ENCODE measurements around the gene CAMTA2. TPM values are rescaled to one million over a fixed set of nuclear protein-coding genes. Genes with fewer than 3 reads are reported as not detected.

The CAMTA2 gene
- total RNA-seq, 6 experiments from 2014 or later, result 15.3 to 21.1 (median 17.7) TPM

GRCh38 chr17:4946312-4946976, 41.0 kb downstream of the CAMTA2 start:
- Histone ChIP-seq H3K27me3 (no peaks in the 10 kb centered on the region), H3K9me3 (no peaks in the 10 kb centered on the region), H3K36me3 (peaks cover 0 to 37% (median 7%) of the 10 kb centered on the region in 4 donors), H3K4me3 (peak overlapping the region; percentile 86 to 100 (median 91)), H3K4me1 (peaks cover 0 to 39% (median 8%) of the 10 kb centered on the region in 4 donors), H3K27ac (peak overlapping the region in 2 of 3 donors; percentile 97 to 98)
- ATAC-seq (no peak), DNase-seq (no peak)
- TF ChIP-seq, protein P1, sequence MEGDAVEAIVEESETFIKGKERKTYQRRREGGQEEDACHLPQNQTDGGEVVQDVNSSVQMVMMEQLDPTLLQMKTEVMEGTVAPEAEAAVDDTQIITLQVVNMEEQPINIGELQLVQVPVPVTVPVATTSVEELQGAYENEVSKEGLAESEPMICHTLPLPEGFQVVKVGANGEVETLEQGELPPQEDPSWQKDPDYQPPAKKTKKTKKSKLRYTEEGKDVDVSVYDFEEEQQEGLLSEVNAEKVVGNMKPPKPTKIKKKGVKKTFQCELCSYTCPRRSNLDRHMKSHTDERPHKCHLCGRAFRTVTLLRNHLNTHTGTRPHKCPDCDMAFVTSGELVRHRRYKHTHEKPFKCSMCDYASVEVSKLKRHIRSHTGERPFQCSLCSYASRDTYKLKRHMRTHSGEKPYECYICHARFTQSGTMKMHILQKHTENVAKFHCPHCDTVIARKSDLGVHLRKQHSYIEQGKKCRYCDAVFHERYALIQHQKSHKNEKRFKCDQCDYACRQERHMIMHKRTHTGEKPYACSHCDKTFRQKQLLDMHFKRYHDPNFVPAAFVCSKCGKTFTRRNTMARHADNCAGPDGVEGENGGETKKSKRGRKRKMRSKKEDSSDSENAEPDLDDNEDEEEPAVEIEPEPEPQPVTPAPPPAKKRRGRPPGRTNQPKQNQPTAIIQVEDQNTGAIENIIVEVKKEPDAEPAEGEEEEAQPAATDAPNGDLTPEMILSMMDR (IDR thresholded peaks at IDR 0.05), result no peak
- no peak for TF ChIP-seq POLR2A (IDR thresholded peaks at IDR 0.05)
- WGBS (ENCODE audit: insufficient coverage, low coverage, low lambda C conversion rate, missing lambda C conversion rate), result 18% methylated on average over 12 of the region's 16 CpGs
- intact Hi-C loops (cut with DNase I), result no loop called here

GRCh38 chr17:4945944-4946280, 41.6 kb downstream of the CAMTA2 start:
- peaks cover 0 to 40% (median 8%) of the 10 kb centered on the region in 4 donors for H3K4me1 ChIP-seq

GRCh38 chr17:4945176-4945943, 42.1 kb downstream of the CAMTA2 start:
- H3K4me3 ChIP-seq, result peak overlapping the region in 2 of 3 donors; percentile 2 to 10
- 18% methylated on average over 7 of the region's 7 CpGs for WGBS (ENCODE audit: insufficient coverage, low coverage, low lambda C conversion rate, missing lambda C conversion rate)
- no peaks in the 10 kb centered on the region for H3K9me3 ChIP-seq
- TF ChIP-seq, protein P1 (IDR thresholded peaks at IDR 0.05), result no peak
- TF ChIP-seq POLR2A (IDR thresholded peaks at IDR 0.05), result peak; percentile 69
- ATAC-seq (peak in 3 of 4 donors; percentile 1 to 49 (median 16)), DNase-seq (peak in 2 of 3 donors; percentile 82)
- peak overlapping the region in 2 of 3 donors; percentile 37 to 98 for H3K27ac ChIP-seq
- H3K36me3 ChIP-seq, result peaks cover 0 to 37% (median 7%) of the 10 kb centered on the region in 4 donors
- H3K27me3 ChIP-seq, result no peaks in the 10 kb centered on the region
- H3K4me1 ChIP-seq, result peaks cover 0 to 35% (median 6%) of the 10 kb centered on the region in 4 donors
- intact Hi-C loops (cut with DNase I), result no loop called here

More at GRCh38 chr17:4945944-4946280, 41.6 kb downstream of the CAMTA2 start:
- H3K4me3 ChIP-seq, result peak overlapping the region; percentile 86 to 100 (median 91)
- H3K36me3 ChIP-seq, result peaks cover 0 to 37% (median 7%) of the 10 kb centered on the region in 4 donors
- no peaks in the 10 kb centered on the region for H3K9me3 ChIP-seq
- H3K27ac ChIP-seq, result peak overlapping the region in 2 of 3 donors; percentile 6 to 98
- no peak for TF ChIP-seq POLR2A (IDR thresholded peaks at IDR 0.05)
- TF ChIP-seq, protein P1 (IDR thresholded peaks at IDR 0.05), result no peak
- no peak for DNase-seq
- WGBS (ENCODE audit: insufficient coverage, low coverage, low lambda C conversion rate, missing lambda C conversion rate), result 12% methylated on average over 3 of the region's 4 CpGs
- intact Hi-C loops (cut with DNase I), result no loop called here
- no peak for ATAC-seq
- no peaks in the 10 kb centered on the region for H3K27me3 ChIP-seq

GRCh38 chr17:4944554-4945175, 42.8 kb downstream of the CAMTA2 start:
- Histone ChIP-seq H3K36me3 (peaks cover 0 to 37% (median 7%) of the 10 kb centered on the region in 4 donors), H3K27me3 (no peaks in the 10 kb centered on the region), H3K27ac (peak overlapping the region in 2 of 3 donors; percentile 37 to 98), H3K4me3 (no peak overlapping the region), H3K9me3 (no peaks in the 10 kb centered on the region), H3K4me1 (peaks cover 0 to 34% (median 6%) of the 10 kb centered on the region in 4 donors)
- ATAC-seq (no peak), DNase-seq (no peak)
- intact Hi-C loops (cut with DNase I), result no loop called here
- WGBS (ENCODE audit: insufficient coverage, low coverage, low lambda C conversion rate, missing lambda C conversion rate), result 12% methylated on average over 3 of the region's 8 CpGs
- TF ChIP-seq, protein P1 (IDR thresholded peaks at IDR 0.05), result no peak
- TF ChIP-seq POLR2A (IDR thresholded peaks at IDR 0.05), result no peak

Data from right lobe of liver (tissue), 6 donors.